SK-N-MC (cell line): Measurements from ENCODE around the gene AP2M1.

Experiments used
- DNase-seq: peaks from one replicate; pipeline ENCODE4 v3.0.0-alpha.2; 2011; ENCODE audit warnings: low read depth, low spot score
- H3K27ac ChIP-seq: fragments of 200-600 bp; sonication (generic); 2 replicates; pipeline ENCODE4 v1.5.1; 2016; ENCODE audit warnings: mixed run types
- H3K36me3 ChIP-seq: fragments of 200-600 bp; sonication (generic); 2 replicates; pipeline ENCODE4 v1.6.1; 2017; ENCODE audit warnings: antibody characterized with exemption, low read length, mixed read lengths; ENCODE audit not compliant: insufficient read depth
- H3K4me3 ChIP-seq: fragments of 200-600 bp; sonication (generic); 2 replicates; pipeline ENCODE4 v1.5.1; 2016
- H3K9ac ChIP-seq: fragments of 200-600 bp; sonication (generic); 2 replicates; pipeline ENCODE4 v1.8.0; 2017; ENCODE audit warnings: mixed run types, mixed read lengths; ENCODE audit not compliant: insufficient read length
- H3K9me3 ChIP-seq: fragments of 200-600 bp; sonication (generic); 2 replicates; pipeline ENCODE4 v1.6.1; 2017; ENCODE audit warnings: low read depth, mild to moderate bottlenecking, antibody characterized with exemption, low read length, moderate library complexity, mixed read lengths
- EZH2 ChIP-seq: fragments of 200-600 bp; sonication (generic); IDR thresholded peaks from one replicate; pipeline ENCODE4 v1.6.1; 2017; ENCODE audit warnings: antibody characterized with exemption
- FOXP2 ChIP-seq: optimal IDR thresholded peaks from 2 replicates; pipeline ENCODE3; 2011; ENCODE audit warnings: mild to moderate bottlenecking, moderate library complexity; ENCODE audit not compliant: insufficient read depth; ENCODE audit errors: extremely low read length, control extremely low read depth
- POLR2AphosphoS5 ChIP-seq: IDR thresholded peaks from 2 replicates; pipeline ENCODE4 v1.6.1; 2012; ENCODE audit warnings: mild to moderate bottlenecking, low read depth, low read length, borderline replicate concordance

Gene AP2M1

GRCh38 chr3:184164648-184165330 is 9.9 kb upstream of the AP2M1 start:
- Histone ChIP-seq H3K36me3 (peaks cover 62% of the 10 kb centered on the region), H3K9me3 (no peaks in the 10 kb centered on the region)
- TF ChIP-seq FOXP2 (no peak), POLR2AphosphoS5 (no peak), EZH2 (no peak)

GRCh38 chr3:184165543-184165942 is 9.1 kb upstream of the AP2M1 start:
- H3K36me3 ChIP-seq, result peaks cover 68% of the 10 kb centered on the region

More at GRCh38 chr3:184164648-184165330, 9.9 kb upstream of the AP2M1 start:
- H3K4me3 ChIP-seq, result no peak overlapping the region
- no peak overlapping the region for H3K9ac ChIP-seq
- DNase-seq, result no peak
- no peak overlapping the region for H3K27ac ChIP-seq

GRCh38 chr3:184166671-184167070 is 8.0 kb upstream of the AP2M1 start:
- TF ChIP-seq POLR2AphosphoS5 (no peak), FOXP2 (no peak)
- Histone ChIP-seq H3K4me3 (no peak overlapping the region), H3K9me3 (no peaks in the 10 kb centered on the region), H3K36me3 (peaks cover 76% of the 10 kb centered on the region), H3K9ac (no peak overlapping the region), H3K27ac (no peak overlapping the region)
- no peak for DNase-seq

More at GRCh38 chr3:184165543-184165942, 9.1 kb upstream of the AP2M1 start:
- DNase-seq, result no peak
- Histone ChIP-seq H3K9me3 (no peaks in the 10 kb centered on the region), H3K27ac (no peak overlapping the region), H3K9ac (no peak overlapping the region), H3K4me3 (no peak overlapping the region)
- TF ChIP-seq FOXP2 (no peak), EZH2 (no peak), POLR2AphosphoS5 (no peak)

GRCh38 chr3:184167786-184168185 is 6.9 kb upstream of the AP2M1 start:
- Histone ChIP-seq H3K36me3 (peaks cover 77% of the 10 kb centered on the region), H3K27ac (no peak overlapping the region), H3K9ac (no peak overlapping the region), H3K4me3 (no peak overlapping the region), H3K9me3 (no peaks in the 10 kb centered on the region)
- TF ChIP-seq FOXP2 (no peak), EZH2 (no peak), POLR2AphosphoS5 (no peak)
- DNase-seq, result no peak

GRCh38 chr3:184168363-184169120 is 6.1 kb upstream of the AP2M1 start:
- DNase-seq, result no peak
- TF ChIP-seq FOXP2 (no peak), EZH2 (no peak), POLR2AphosphoS5 (no peak)
- H3K4me3 ChIP-seq, result no peak overlapping the region
- H3K9ac ChIP-seq, result no peak overlapping the region
- no peaks in the 10 kb centered on the region for H3K9me3 ChIP-seq
- no peak overlapping the region for H3K27ac ChIP-seq
- peaks cover 72% of the 10 kb centered on the region for H3K36me3 ChIP-seq

GRCh38 chr3:184169896-184170875 is 4.5 kb upstream of the AP2M1 start:
- no peak for DNase-seq
- Histone ChIP-seq H3K27ac (no peak overlapping the region), H3K36me3 (peaks cover 56% of the 10 kb centered on the region), H3K4me3 (no peak overlapping the region), H3K9ac (no peak overlapping the region), H3K9me3 (no peaks in the 10 kb centered on the region)
- TF ChIP-seq EZH2 (no peak), POLR2AphosphoS5 (no peak), FOXP2 (no peak)

GRCh38 chr3:184171562-184171961 is 3.1 kb upstream of the AP2M1 start:
- H3K36me3 ChIP-seq, result peaks cover 44% of the 10 kb centered on the region
- no peak overlapping the region for H3K4me3 ChIP-seq
- TF ChIP-seq FOXP2 (no peak), EZH2 (no peak), POLR2AphosphoS5 (no peak)
- no peak for DNase-seq
- H3K9me3 ChIP-seq, result no peaks in the 10 kb centered on the region
- H3K9ac ChIP-seq, result no peak overlapping the region
- H3K27ac ChIP-seq, result no peak overlapping the region

- TF ChIP-seq POLR2AphosphoS5 (no peak), EZH2 (no peak), FOXP2 (no peak)
- Histone ChIP-seq H3K9me3 (no peaks in the 10 kb centered on the region), H3K36me3 (peaks cover 45% of the 10 kb centered on the region), H3K27ac (no peak overlapping the region), H3K4me3 (no peak overlapping the region), H3K9ac (no peak overlapping the region)
- DNase-seq, result no peak
Observed at GRCh38 chr3:184172681-184173373, 1.8 kb upstream of the AP2M1 start.
